SK-N-MC (cell line): ENCODE results near the gene UBL3.

Source experiments
- EZH2 ChIP-seq: fragments of 200-600 bp; sonication (generic); IDR thresholded peaks from one replicate; pipeline ENCODE4 v1.6.1; 2017; ENCODE audit warnings: antibody characterized with exemption
- FOXP2 ChIP-seq: optimal IDR thresholded peaks from 2 replicates; pipeline ENCODE3; 2011; ENCODE audit warnings: mild to moderate bottlenecking, moderate library complexity; ENCODE audit not compliant: insufficient read depth; ENCODE audit errors: extremely low read length, control extremely low read depth
- POLR2AphosphoS5 ChIP-seq: IDR thresholded peaks from 2 replicates; pipeline ENCODE4 v1.6.1; 2012; ENCODE audit warnings: mild to moderate bottlenecking, low read depth, low read length, borderline replicate concordance

- TF ChIP-seq POLR2AphosphoS5, result no peak
- no peak for TF ChIP-seq EZH2
- no peak for TF ChIP-seq FOXP2
These were observed 133.9 kb downstream of the UBL3 start for GRCh38 chr13:29716493-29716892.
